IMR-90 (cell line): ENCODE data around the gene CNOT10. TPM values are rescaled to one million over a fixed set of nuclear protein-coding genes. Genes with fewer than 3 reads are reported as not detected.

Source experiments
- ATAC-seq: fragments of 200-7000 bp; cut with Tn5 transposase; 2 replicates; pipeline ENCODE4 v1.9.1; 2020; ENCODE audit warnings: low read depth, mild to moderate bottlenecking, moderate library complexity
- BruUV-seq: library from RNA; stranded (reverse); fragments of 400-500 nt; replicated peaks from 2 replicates; lab custom pipeline; 2021; lab: Mats Ljungman, UMichigan
- CTCF ChIA-PET: fragments of 300-600 bp; formaldehyde crosslinking; extraction: SDS; loops from one replicate; lab custom pipeline; 2021; ENCODE audit warnings: antibody characterized with exemption; lab: Yijun Ruan, JAX
- POLR2A ChIA-PET: fragments of 300-600 bp; sonication (Branson Sonifier 250); formaldehyde crosslinking; loops from one replicate; lab custom pipeline; 2022; ENCODE audit warnings: antibody characterized with exemption; ENCODE audit not compliant: unreplicated experiment; lab: Charles Lee
- DNase-seq: peaks from one replicate; pipeline ENCODE4 v3.0.0; 2013
- H2AFZ ChIP-seq: replicated peaks from 2 replicates; pipeline ENCODE3; 2013; ENCODE audit warnings: low read length, mild to moderate bottlenecking; ENCODE audit not compliant: poor library complexity
- H2AK5ac ChIP-seq: 2 replicates; pipeline ENCODE4 v1.6.1; 2013; ENCODE audit warnings: low read depth, low read length, inconsistent platforms
- H2AK9ac ChIP-seq: replicated peaks from 2 replicates; pipeline ENCODE3; 2013; ENCODE audit warnings: mild to moderate bottlenecking, low read depth, low read length, moderate library complexity; ENCODE audit not compliant: poor library complexity
- H2BK120ac ChIP-seq: 2 replicates; pipeline ENCODE4 v1.6.1; 2013; ENCODE audit warnings: low read depth, low read length, inconsistent platforms
- H2BK15ac ChIP-seq: 3 replicates; pipeline ENCODE4 v1.6.1; 2013; ENCODE audit warnings: low read depth, low read length, inconsistent platforms
- H2BK20ac ChIP-seq: 2 replicates; pipeline ENCODE4 v1.6.1; 2013; ENCODE audit warnings: low read depth, mild to moderate bottlenecking, inconsistent platforms, low read length, moderate library complexity
- H2BK5ac ChIP-seq: 2 replicates; pipeline ENCODE4 v1.6.1; 2013; ENCODE audit warnings: mild to moderate bottlenecking, low read depth, low read length, inconsistent platforms; ENCODE audit not compliant: poor library complexity, severe bottlenecking
- H3K14ac ChIP-seq: replicated peaks from 2 replicates; pipeline ENCODE4 v1.6.1; 2013; ENCODE audit warnings: low read depth, low read length, inconsistent platforms
- H3K18ac ChIP-seq: 2 replicates; pipeline ENCODE4 v1.6.1; 2013; ENCODE audit warnings: low read depth, low read length, control low read depth
- H3K23ac ChIP-seq: 2 replicates; pipeline ENCODE4 v1.6.1; 2013; ENCODE audit warnings: low read depth, low read length, inconsistent platforms
- H3K27ac ChIP-seq: 2 replicates; pipeline ENCODE4 v1.5.1; 2013; ENCODE audit warnings: mild to moderate bottlenecking, control low read depth, low read length; ENCODE audit not compliant: insufficient read depth
- H3K27me3 ChIP-seq: 2 replicates; pipeline ENCODE4 v1.6.1; 2013; ENCODE audit warnings: low read length; ENCODE audit not compliant: control insufficient read depth, insufficient read depth
- H3K36me3 ChIP-seq: 2 replicates; pipeline ENCODE4 v1.6.1; 2013; ENCODE audit warnings: low read length, mixed read lengths; ENCODE audit not compliant: control insufficient read depth, insufficient read depth
- H3K4ac ChIP-seq: 2 replicates; pipeline ENCODE4 v1.6.1; 2013; ENCODE audit warnings: low read depth, low read length, inconsistent platforms
- H3K4me1 ChIP-seq: 2 replicates; pipeline ENCODE4 v1.6.1; 2013; ENCODE audit warnings: low read length, mixed read lengths; ENCODE audit not compliant: control insufficient read depth, insufficient read depth
- H3K4me2 ChIP-seq: 2 replicates; pipeline ENCODE4 v1.6.1; 2013; ENCODE audit warnings: low read depth, mild to moderate bottlenecking, control low read depth, low read length, moderate library complexity
- H3K4me3 ChIP-seq: 2 replicates; pipeline ENCODE4 v1.5.1; 2013; ENCODE audit warnings: low read depth, mild to moderate bottlenecking, control low read depth, low read length, moderate library complexity; ENCODE audit not compliant: insufficient read depth
- H3K56ac ChIP-seq: 2 replicates; pipeline ENCODE4 v1.6.1; 2013; ENCODE audit warnings: low read length, inconsistent platforms; ENCODE audit not compliant: insufficient read depth; ENCODE audit errors: extremely low read depth
- H3K79me1 ChIP-seq, 2 experiments: 2 replicates each; pipeline ENCODE4 v1.6.1; 2013; ENCODE audit warnings: low read length in 2 of 2, inconsistent platforms in 1 of 2, low read depth in 1 of 2
- H3K9ac ChIP-seq: 2 replicates; pipeline ENCODE4 v1.6.1; 2013; ENCODE audit warnings: low read depth, low read length, control low read depth
- H3K9me1 ChIP-seq: 2 replicates; pipeline ENCODE4 v1.6.1; 2013; ENCODE audit warnings: low read length, inconsistent platforms; ENCODE audit not compliant: insufficient read depth
- H3K9me3 ChIP-seq: 2 replicates; pipeline ENCODE4 v1.6.1; 2013; ENCODE audit warnings: low read length; ENCODE audit not compliant: control insufficient read depth, insufficient read depth
- H4K20me1 ChIP-seq: 2 replicates; pipeline ENCODE4 v1.6.1; 2013; ENCODE audit warnings: low read length, inconsistent platforms; ENCODE audit not compliant: insufficient read depth
- H4K5ac ChIP-seq: 2 replicates; pipeline ENCODE4 v1.6.1; 2013; ENCODE audit warnings: mild to moderate bottlenecking, low read depth, low read length, control low read depth
- H4K8ac ChIP-seq, 2 experiments: 2 replicates each; pipeline ENCODE4 v1.6.1; 2013; ENCODE audit warnings: low read depth in 2 of 2, low read length in 2 of 2, control low read depth in 1 of 2, inconsistent platforms in 1 of 2
- H4K91ac ChIP-seq: 2 replicates; pipeline ENCODE4 v1.6.1; 2013; ENCODE audit warnings: low read depth, low read length, inconsistent platforms; ENCODE audit not compliant: insufficient read depth
- BHLHE40 ChIP-seq: fragments of 150-350 bp; IDR thresholded peaks from 2 replicates; pipeline ENCODE4 v1.6.1; 2016; ENCODE audit warnings: mild to moderate bottlenecking, low read depth, low read length
- CEBPB ChIP-seq: IDR thresholded peaks from 2 replicates; pipeline ENCODE4 v1.6.1; 2012; ENCODE audit warnings: low read depth, low read length, improper control_type of control experiment
- CHD1 ChIP-seq: IDR thresholded peaks from 2 replicates; pipeline ENCODE4 v1.6.1; 2012; ENCODE audit warnings: low read depth, low read length, improper control_type of control experiment
- CTCF ChIP-seq: conservative IDR thresholded peaks from 2 replicates; pipeline ENCODE4 v1.5.1; 2012; ENCODE audit warnings: mild to moderate bottlenecking, low read depth, low read length, improper control_type of control experiment
- FOS ChIP-seq: fragments of 150-350 bp; IDR thresholded peaks from 2 replicates; pipeline ENCODE4 v1.6.1; 2016; ENCODE audit warnings: low read depth, low read length
- MAZ ChIP-seq: IDR thresholded peaks from 2 replicates; pipeline ENCODE4 v1.6.1; 2012; ENCODE audit warnings: low read depth, mild to moderate bottlenecking, low read length, improper control_type of control experiment, moderate library complexity, borderline replicate concordance
- MXI1 ChIP-seq: IDR thresholded peaks from 2 replicates; pipeline ENCODE4 v1.6.1; 2012; ENCODE audit warnings: low read depth, mild to moderate bottlenecking, low read length, moderate library complexity, borderline replicate concordance
- NFE2L2 ChIP-seq: fragments of 150-350 bp; IDR thresholded peaks from 2 replicates; pipeline ENCODE4 v1.6.1; 2016; ENCODE audit warnings: low read depth, mild to moderate bottlenecking, low read length
- RCOR1 ChIP-seq: IDR thresholded peaks from 2 replicates; pipeline ENCODE4 v1.6.1; 2012; ENCODE audit warnings: mild to moderate bottlenecking, low read length, improper control_type of control experiment; ENCODE audit not compliant: insufficient replicate concordance
- WGBS, 2 experiments: methylation state at CpG; one replicate each; pipeline versions ENCODE4 v1.1.5 to v1.1.7; 2013; ENCODE audit warnings: missing lambda C conversion rate in 2 of 2; ENCODE audit not compliant: insufficient read length in 1 of 2; ENCODE audit errors: extremely low coverage in 2 of 2; 5-methylcytosine and 5-hydroxymethylcytosine counted together
- dilution Hi-C: fragments of 300-500 bp; cut with HindIII; formaldehyde crosslinking; loops from one replicate; pipeline ENCODE4 v1.14.3; 2018; ENCODE audit warnings: low sequenced_read_pairs; ENCODE audit not compliant: unreplicated experiment
- in situ Hi-C: fragments of 300-500 bp; cut with MboI; formaldehyde crosslinking; loops from 3 replicates; pipeline ENCODE4 v1.14.3; 2019; ENCODE audit warnings: low sequenced_read_pairs, inconsistent platforms, mixed read lengths
- intact Hi-C: fragments of 100-400 bp; cut with micrococcal nuclease; formaldehyde crosslinking; loops from 2 replicates; pipeline ENCODE4 v1.10.0; 2022
- polyA plus RNA-seq, 3 experiments: library from polyadenylated mRNA; depleted of rRNA; stranded (reverse); fragments of >200 nt; gene quantifications; 2 replicates each; pipeline ENCODE4 v1.2.3, GENCODE V29; 2012; ENCODE audit warnings: low replicate concordance in 1 of 3
- total RNA-seq: library from RNA; depleted of rRNA; stranded (reverse); fragments of >200 nt; gene quantifications from 2 replicates; pipeline ENCODE4 v1.2.3, GENCODE V29; 2012
- TF ChIP-seq, protein P1 (sequence below): fragments of 150-350 bp; IDR thresholded peaks from 2 replicates; pipeline ENCODE4 v1.6.1; 2017; ENCODE audit warnings: mild to moderate bottlenecking, antibody characterized with exemption, low read length, low read depth

CNOT10 gene
- total and polyA plus RNA-seq, 2 of the 4 experiments (the other 2 are of a cell fraction) = 15.8 to 20.4 TPM

DNA sequence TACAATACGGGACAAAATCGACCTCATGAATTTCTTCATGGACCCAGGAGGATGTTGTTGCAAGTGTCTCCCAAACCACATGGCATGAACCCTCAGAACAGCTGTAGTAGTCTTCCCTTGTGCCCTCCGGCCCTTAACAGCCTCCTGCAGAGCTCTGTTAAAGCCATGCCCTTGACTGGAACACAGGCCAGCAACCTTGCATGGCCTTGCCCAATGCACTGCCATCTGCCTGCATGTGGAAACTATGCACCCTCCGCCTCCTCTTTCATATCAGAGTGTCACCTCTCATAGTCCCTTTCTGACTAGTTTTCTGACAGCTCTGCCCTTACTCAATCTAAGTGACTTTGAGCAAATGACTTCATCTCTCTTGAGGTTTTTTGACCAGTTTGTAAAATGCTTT, 93.4 kb downstream of the CNOT10 start:
- H2AK9ac ChIP-seq = no peak overlapping the region
- no peaks in the 10 kb centered on the region for H3K9me3 ChIP-seq
- ChIA-PET CTCF (no interaction called here), POLR2A (no interaction called here)
- no peak overlapping the region for H4K8ac ChIP-seq
- no peak overlapping the region for H2AFZ ChIP-seq
- no peak overlapping the region for H3K9ac ChIP-seq
- no peak overlapping the region for H3K56ac ChIP-seq
- peaks cover 6% of the 10 kb centered on the region for H3K36me3 ChIP-seq
- no peak overlapping the region for H2BK15ac ChIP-seq
- H3K79me1 ChIP-seq = no peaks in the 10 kb centered on the region
- in situ Hi-C loops = no loop called here
- H3K18ac ChIP-seq = no peak overlapping the region
- H3K4ac ChIP-seq = no peak overlapping the region
- no peak for ATAC-seq
- H4K20me1 ChIP-seq = no peaks in the 10 kb centered on the region
- H3K23ac ChIP-seq = no peak overlapping the region
- H3K4me1 ChIP-seq = no peaks in the 10 kb centered on the region; the same call in 1 of the 2 replicates
- no TSS peak for BruUV-seq
- TF ChIP-seq RCOR1 = no peak
- TF ChIP-seq MAZ = no peak
- TF ChIP-seq CTCF = no peak
- TF ChIP-seq FOS = no peak
- TF ChIP-seq MXI1 = no peak
- TF ChIP-seq CHD1 = no peak
- no peak for TF ChIP-seq CEBPB
- no peak for TF ChIP-seq BHLHE40
- TF ChIP-seq NFE2L2 = no peak
- TF ChIP-seq, protein P1, sequence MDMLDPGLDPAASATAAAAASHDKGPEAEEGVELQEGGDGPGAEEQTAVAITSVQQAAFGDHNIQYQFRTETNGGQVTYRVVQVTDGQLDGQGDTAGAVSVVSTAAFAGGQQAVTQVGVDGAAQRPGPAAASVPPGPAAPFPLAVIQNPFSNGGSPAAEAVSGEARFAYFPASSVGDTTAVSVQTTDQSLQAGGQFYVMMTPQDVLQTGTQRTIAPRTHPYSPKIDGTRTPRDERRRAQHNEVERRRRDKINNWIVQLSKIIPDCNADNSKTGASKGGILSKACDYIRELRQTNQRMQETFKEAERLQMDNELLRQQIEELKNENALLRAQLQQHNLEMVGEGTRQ = no peak
- no peak overlapping the region for H3K14ac ChIP-seq
- no peak overlapping the region for H3K27ac ChIP-seq
- DNase-seq = no peak
- no peak overlapping the region for H2AK5ac ChIP-seq
- no peak overlapping the region for H4K91ac ChIP-seq
- dilution Hi-C loops = no loop called here
- WGBS, 2 experiments = 86% methylated on average over 4 of the region's 4 CpGs; no CpG with 5 or more reads in 1 of the 2 experiments
- H2BK20ac ChIP-seq = no peak overlapping the region
- no peaks in the 10 kb centered on the region for H3K9me1 ChIP-seq
- intact Hi-C loops = no loop called here
- peaks cover 4% of the 10 kb centered on the region; the same call in 1 of the 2 replicates for H3K27me3 ChIP-seq
- no peak overlapping the region for H3K4me2 ChIP-seq
- H2BK120ac ChIP-seq = no peak overlapping the region
- H3K4me3 ChIP-seq = no peak overlapping the region
- H2BK5ac ChIP-seq = no peak overlapping the region
- H4K5ac ChIP-seq = no peak overlapping the region
